ENCODE measurements around the gene CCDC8.

CCDC8 gene

GRCh38 chr19:46413262-46414031 lies at the start of gene CCDC8:
Gene CCDC8 (minus strand): TSS chr19:46413564. CDS start chr19:46412810, 754 bp downstream.
- Mint-ChIP-seq H3K36me3 (no peaks in the 10 kb centered on the region), H3K4me3 (no peak within 1 kb of the TSS), H3K4me1 (peaks cover 21% of the 10 kb centered on the region), H3K27me3 (peaks cover 89% of the 10 kb centered on the region), H3K9me3 (no peaks in the 10 kb centered on the region), H3K27ac (no peak within 1 kb of the TSS)
- ATAC-seq = no peak

- Mint-ChIP-seq H3K27ac (no peak overlapping the region), H3K27me3 (peaks cover 33% of the 10 kb centered on the region), H3K4me1 (peaks cover 4% of the 10 kb centered on the region), H3K9me3 (no peaks in the 10 kb centered on the region), H3K36me3 (no peaks in the 10 kb centered on the region), H3K4me3 (no peak overlapping the region)
- ATAC-seq = no peak
Observed at GRCh38 chr19:46461537-46461936, 48.2 kb upstream of the CCDC8 start.

- no peaks in the 10 kb centered on the region for H3K9me3 Mint-ChIP-seq
- peaks cover 39% of the 10 kb centered on the region for H3K27me3 Mint-ChIP-seq
- no peak overlapping the region for H3K4me3 Mint-ChIP-seq
- H3K4me1 Mint-ChIP-seq = no peaks in the 10 kb centered on the region
- no peaks in the 10 kb centered on the region for H3K36me3 Mint-ChIP-seq
- no peak for ATAC-seq
- H3K27ac Mint-ChIP-seq = no peak overlapping the region
Observed at GRCh38 chr19:46460981-46461380, 47.6 kb upstream of the CCDC8 start.

- Mint-ChIP-seq H3K9me3 (peaks cover 2% of the 10 kb centered on the region), H3K4me1 (no peaks in the 10 kb centered on the region), H3K27ac (no peak overlapping the region), H3K36me3 (no peaks in the 10 kb centered on the region), H3K4me3 (no peak overlapping the region), H3K27me3 (peaks cover 42% of the 10 kb centered on the region)
- no peak for ATAC-seq
Observed at GRCh38 chr19:46460055-46460454, 46.7 kb upstream of the CCDC8 start.

- H3K4me1 Mint-ChIP-seq = no peaks in the 10 kb centered on the region
- no peaks in the 10 kb centered on the region for H3K36me3 Mint-ChIP-seq
- H3K27ac Mint-ChIP-seq = no peak overlapping the region
- no peak overlapping the region for H3K4me3 Mint-ChIP-seq
- no peak for ATAC-seq
- H3K9me3 Mint-ChIP-seq = peaks cover 2% of the 10 kb centered on the region
- H3K27me3 Mint-ChIP-seq = peaks cover 34% of the 10 kb centered on the region
Observed at GRCh38 chr19:46456930-46457329, 43.6 kb upstream of the CCDC8 start.

GRCh38 chr19:46454244-46454643 lies 40.9 kb upstream of the CCDC8 start:
- ATAC-seq = no peak
- no peaks in the 10 kb centered on the region for H3K36me3 Mint-ChIP-seq
- H3K9me3 Mint-ChIP-seq = peaks cover 5% of the 10 kb centered on the region
- H3K27me3 Mint-ChIP-seq = peaks cover 32% of the 10 kb centered on the region
- H3K27ac Mint-ChIP-seq = no peak overlapping the region
- H3K4me3 Mint-ChIP-seq = no peak overlapping the region
- no peaks in the 10 kb centered on the region for H3K4me1 Mint-ChIP-seq

- no peak overlapping the region for H3K4me3 Mint-ChIP-seq
- ATAC-seq = no peak
- H3K27ac Mint-ChIP-seq = no peak overlapping the region
- H3K27me3 Mint-ChIP-seq = peaks cover 26% of the 10 kb centered on the region
- no peaks in the 10 kb centered on the region for H3K36me3 Mint-ChIP-seq
- no peaks in the 10 kb centered on the region for H3K4me1 Mint-ChIP-seq
- peaks cover 5% of the 10 kb centered on the region for H3K9me3 Mint-ChIP-seq
Observed at GRCh38 chr19:46453661-46454060, 40.3 kb upstream of the CCDC8 start.

GRCh38 chr19:46452186-46452585 lies 38.8 kb upstream of the CCDC8 start:
- Mint-ChIP-seq H3K27ac (no peak overlapping the region), H3K9me3 (peaks cover 5% of the 10 kb centered on the region), H3K36me3 (no peaks in the 10 kb centered on the region), H3K4me3 (no peak overlapping the region), H3K4me1 (no peaks in the 10 kb centered on the region), H3K27me3 (peaks cover 33% of the 10 kb centered on the region)
- ATAC-seq = no peak

- Mint-ChIP-seq H3K27ac (no peak overlapping the region), H3K27me3 (peaks cover 32% of the 10 kb centered on the region), H3K4me3 (no peak overlapping the region), H3K9me3 (peaks cover 5% of the 10 kb centered on the region), H3K36me3 (no peaks in the 10 kb centered on the region), H3K4me1 (no peaks in the 10 kb centered on the region)
- no peak for ATAC-seq
Observed at GRCh38 chr19:46451352-46451751, 38.0 kb upstream of the CCDC8 start.

GRCh38 chr19:46450737-46451136 lies 37.4 kb upstream of the CCDC8 start:
- Mint-ChIP-seq H3K36me3 (no peaks in the 10 kb centered on the region), H3K9me3 (peaks cover 5% of the 10 kb centered on the region), H3K27ac (no peak overlapping the region), H3K27me3 (peaks cover 32% of the 10 kb centered on the region), H3K4me3 (no peak overlapping the region), H3K4me1 (no peaks in the 10 kb centered on the region)
- no peak for ATAC-seq

- no peaks in the 10 kb centered on the region for H3K4me1 Mint-ChIP-seq
- H3K27me3 Mint-ChIP-seq = peaks cover 19% of the 10 kb centered on the region
- ATAC-seq = no peak
- no peak overlapping the region for H3K4me3 Mint-ChIP-seq
- H3K9me3 Mint-ChIP-seq = peaks cover 3% of the 10 kb centered on the region
- no peak overlapping the region for H3K27ac Mint-ChIP-seq
- no peaks in the 10 kb centered on the region for H3K36me3 Mint-ChIP-seq
Observed at GRCh38 chr19:46449228-46449627, 35.9 kb upstream of the CCDC8 start.

GRCh38 chr19:46448601-46449000 lies 35.2 kb upstream of the CCDC8 start:
- Mint-ChIP-seq H3K27ac (no peak overlapping the region), H3K36me3 (no peaks in the 10 kb centered on the region), H3K27me3 (peaks cover 19% of the 10 kb centered on the region), H3K4me3 (no peak overlapping the region), H3K9me3 (peaks cover 3% of the 10 kb centered on the region), H3K4me1 (no peaks in the 10 kb centered on the region)
- ATAC-seq = no peak

- Mint-ChIP-seq H3K4me3 (no peak overlapping the region), H3K27ac (no peak overlapping the region), H3K9me3 (peaks cover 3% of the 10 kb centered on the region), H3K36me3 (no peaks in the 10 kb centered on the region), H3K27me3 (peaks cover 19% of the 10 kb centered on the region), H3K4me1 (no peaks in the 10 kb centered on the region)
- no peak for ATAC-seq
Observed at GRCh38 chr19:46447824-46448223, 34.5 kb upstream of the CCDC8 start.

- H3K27me3 Mint-ChIP-seq = peaks cover 19% of the 10 kb centered on the region
Observed at GRCh38 chr19:46447006-46447405, 33.6 kb upstream of the CCDC8 start.

GRCh38 chr19:46446021-46446420 lies 32.7 kb upstream of the CCDC8 start:
- peaks cover 19% of the 10 kb centered on the region for H3K27me3 Mint-ChIP-seq
- no peaks in the 10 kb centered on the region for H3K36me3 Mint-ChIP-seq
- H3K9me3 Mint-ChIP-seq = peaks cover 3% of the 10 kb centered on the region
- H3K4me1 Mint-ChIP-seq = no peaks in the 10 kb centered on the region
- ATAC-seq = no peak
- H3K4me3 Mint-ChIP-seq = no peak overlapping the region
- H3K27ac Mint-ChIP-seq = no peak overlapping the region

More at GRCh38 chr19:46447006-46447405, 33.6 kb upstream of the CCDC8 start:
- Mint-ChIP-seq H3K27ac (no peak overlapping the region), H3K36me3 (no peaks in the 10 kb centered on the region), H3K4me1 (no peaks in the 10 kb centered on the region), H3K9me3 (peaks cover 3% of the 10 kb centered on the region), H3K4me3 (no peak overlapping the region)
- no peak for ATAC-seq

GRCh38 chr19:46442808-46443450 lies 29.6 kb upstream of the CCDC8 start:
- H3K36me3 Mint-ChIP-seq = no peaks in the 10 kb centered on the region
- no peak overlapping the region for H3K27ac Mint-ChIP-seq
- H3K9me3 Mint-ChIP-seq = no peaks in the 10 kb centered on the region
- no peaks in the 10 kb centered on the region for H3K4me1 Mint-ChIP-seq
- ATAC-seq = no peak
- H3K4me3 Mint-ChIP-seq = no peak overlapping the region
- H3K27me3 Mint-ChIP-seq = peaks cover 22% of the 10 kb centered on the region
